Renal cortex interstitium (tissue), 11 donors: ENCODE measurements around the gene SIPA1L3. TPM values are rescaled to one million over a fixed set of nuclear protein-coding genes. Genes with fewer than 3 reads are reported as not detected.

Experiments used
- DNase-seq, 11 donors: peaks; one replicate each; pipeline ENCODE4 v3.0.0-alpha.2; 2013; ENCODE audit warnings: low read depth in 9 of 11, low spot score in 4 of 11; ENCODE audit errors: extremely low read depth in 1 of 11
- polyA plus RNA-seq, 3 donors: library from polyadenylated mRNA; unstranded; fragments of 120-200 nt; gene quantifications; one replicate each; pipeline ENCODE4 v1.2.1, GENCODE V29; 2013; ENCODE audit not compliant: insufficient read length in 3 of 3

Gene SIPA1L3
- polyA plus RNA-seq, 3 donors: 17.8 to 24.8 (median 21.1) TPM

GRCh38 chr19:37987356-37988332, 80.6 kb downstream of the SIPA1L3 start:
- DNase-seq: no peak

GRCh38 chr19:37988758-37989635, 82.0 kb downstream of the SIPA1L3 start:
- DNase-seq: no peak

DNA sequence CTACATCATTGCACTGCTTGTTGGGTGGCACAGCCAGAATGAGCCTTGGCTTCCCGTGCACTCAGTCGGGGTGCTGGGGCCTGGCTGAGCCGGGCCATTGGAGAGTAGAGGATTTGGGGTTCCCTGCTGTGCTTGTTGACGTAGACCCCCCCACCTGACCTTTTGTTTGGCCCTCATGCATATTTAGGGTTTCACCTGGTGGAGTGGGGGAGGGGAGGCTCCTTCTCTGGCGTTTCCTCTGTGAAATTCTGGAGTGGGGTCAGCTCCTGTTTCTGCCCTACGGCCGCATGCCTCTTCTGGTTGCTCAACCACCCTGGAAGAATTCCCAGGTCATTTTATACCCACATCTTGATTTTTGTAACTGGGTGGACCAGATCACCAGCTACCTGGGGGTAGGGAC, 82.8 kb downstream of the SIPA1L3 start:
- DNase-seq: no peak

GRCh38 chr19:37990362-37990761, 83.4 kb downstream of the SIPA1L3 start:
- DNase-seq: no peak

DNA sequence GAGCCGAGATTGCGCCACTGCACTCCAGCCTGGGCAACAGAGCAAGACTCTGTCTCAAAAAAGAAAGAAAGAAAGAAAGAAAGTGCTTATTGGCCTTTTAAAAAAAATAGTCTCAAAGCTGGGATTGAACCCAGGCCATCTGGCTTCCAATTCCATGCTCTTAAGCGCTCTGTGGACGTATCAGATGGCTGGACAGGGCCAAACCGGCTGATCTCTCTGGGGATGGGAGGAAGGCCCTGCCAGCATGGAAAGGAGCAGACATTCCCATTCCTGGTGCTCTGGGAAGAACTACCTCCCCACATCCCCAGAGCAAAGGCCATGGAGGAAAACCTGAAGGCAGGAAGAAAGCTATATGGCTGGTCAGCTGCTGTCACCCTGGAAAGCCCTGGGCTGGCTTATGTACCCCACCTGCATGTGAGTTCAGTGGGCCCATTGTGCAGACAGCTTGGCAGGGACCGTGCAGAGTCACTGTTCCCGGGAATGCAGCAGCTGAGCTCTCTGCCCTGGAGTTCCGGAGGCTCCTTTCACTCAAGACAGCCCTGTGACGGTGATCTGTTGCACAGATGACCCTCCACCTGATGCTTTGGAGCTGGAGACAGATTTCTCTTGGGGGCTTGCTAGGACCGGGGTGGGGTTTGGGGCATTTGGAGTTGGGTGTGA, 84.3 kb downstream of the SIPA1L3 start:
- no peak for DNase-seq

DNA sequence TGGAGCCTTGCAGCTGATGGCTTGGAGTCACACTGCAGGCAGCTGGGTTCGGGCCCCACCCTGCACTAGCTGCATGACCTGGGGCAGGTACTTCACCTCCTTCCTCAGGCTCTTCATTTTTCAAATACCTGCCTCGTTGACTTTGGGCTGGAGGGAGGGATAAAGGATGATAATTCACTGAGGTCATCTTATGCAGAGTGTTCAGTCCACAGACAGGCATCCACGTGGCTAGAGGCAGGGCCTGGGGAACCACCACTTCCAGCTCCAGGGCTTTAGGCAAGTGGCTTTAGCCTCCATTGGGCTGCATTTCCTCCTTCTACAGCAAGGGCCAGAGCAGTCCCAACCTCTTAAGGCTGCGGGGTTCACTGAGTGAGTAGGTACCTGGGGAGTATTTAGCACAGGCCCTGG, 84.8 kb downstream of the SIPA1L3 start:
- DNase-seq: no peak

- no peak for DNase-seq
These were observed 85.8 kb downstream of the SIPA1L3 start for GRCh38 chr19:37992761-37993160.

- no peak for DNase-seq
These were observed 87.8 kb downstream of the SIPA1L3 start for GRCh38 chr19:37994823-37995130.

DNA sequence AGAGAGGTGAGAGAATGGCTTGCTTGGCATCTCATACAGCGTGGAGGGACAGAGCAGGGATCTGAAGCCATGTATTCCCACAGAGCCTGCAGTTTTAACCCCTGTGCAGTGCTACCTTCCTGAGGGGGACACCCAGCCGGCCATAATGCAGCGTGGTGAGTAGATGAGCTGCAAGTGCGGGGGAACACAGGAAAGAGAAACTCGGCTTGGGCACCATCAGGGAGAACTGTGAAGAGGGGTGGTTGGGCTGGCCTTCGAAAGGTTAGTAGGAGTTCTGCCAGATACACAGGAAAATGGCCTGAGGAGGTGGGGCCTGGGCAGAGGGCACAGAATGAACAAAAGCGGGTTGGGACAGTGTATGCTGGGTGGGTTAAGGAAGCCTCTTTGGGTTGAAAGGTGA, 88.3 kb downstream of the SIPA1L3 start:
- DNase-seq: no peak

DNA sequence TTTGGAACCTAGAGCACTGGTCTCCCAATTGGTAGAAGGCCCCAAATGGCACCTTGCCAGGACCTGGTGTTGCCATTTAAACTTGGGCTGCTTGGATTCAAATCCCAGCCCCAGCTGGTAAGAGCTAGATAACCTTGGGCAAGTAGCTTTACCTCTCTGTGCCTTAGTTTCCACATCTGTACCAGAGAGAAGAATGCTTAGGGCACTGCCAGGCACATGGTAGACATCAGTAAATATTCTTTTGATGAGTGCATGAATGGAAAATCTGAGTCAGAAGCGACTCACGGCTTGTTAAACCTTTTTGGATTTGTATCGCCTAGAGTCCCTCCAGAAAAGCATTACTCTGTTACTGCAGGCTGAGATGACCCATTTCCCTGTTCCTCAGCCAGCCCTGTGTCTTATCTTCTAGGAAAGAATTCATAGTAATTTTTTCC, 90.9 kb downstream of the SIPA1L3 start:
- no peak for DNase-seq

GRCh38 chr19:37998801-37999308, 91.8 kb downstream of the SIPA1L3 start:
- DNase-seq: no peak

- DNase-seq: peak in 4 of 11 donors; percentile 36 to 61 (median 49)
These were observed 92.6 kb downstream of the SIPA1L3 start for GRCh38 chr19:37999309-38000213.

DNA sequence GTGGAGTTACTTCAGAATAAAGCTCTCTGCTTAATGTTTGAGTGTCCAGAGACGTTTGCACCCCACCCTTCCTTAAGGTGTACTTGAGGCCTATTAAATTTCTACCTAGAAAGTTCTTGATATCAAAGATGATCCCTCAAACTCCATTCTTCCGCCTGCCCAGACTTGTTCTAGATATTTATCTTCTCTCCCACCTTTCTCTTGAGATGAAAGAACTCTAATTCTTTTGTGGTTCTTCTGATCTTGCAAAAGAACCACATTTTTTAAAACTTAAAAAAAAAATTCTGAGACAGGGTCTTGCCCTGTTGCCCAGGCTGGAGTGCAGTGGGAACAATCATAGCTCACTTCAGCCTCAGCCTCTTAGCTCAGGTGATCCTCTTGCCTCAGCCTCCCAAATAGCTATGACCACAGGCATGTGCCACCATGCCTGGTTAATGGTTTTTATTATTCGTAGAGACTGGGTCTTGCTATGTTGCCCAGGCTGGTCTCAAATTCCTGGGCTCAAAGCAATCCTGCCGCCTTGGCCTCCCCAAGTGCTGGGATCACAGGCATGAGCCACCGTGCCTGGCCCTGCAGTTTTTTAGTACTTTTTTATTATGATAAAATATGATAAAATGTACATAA, 94.3 kb downstream of the SIPA1L3 start:
- DNase-seq: no peak

DNA sequence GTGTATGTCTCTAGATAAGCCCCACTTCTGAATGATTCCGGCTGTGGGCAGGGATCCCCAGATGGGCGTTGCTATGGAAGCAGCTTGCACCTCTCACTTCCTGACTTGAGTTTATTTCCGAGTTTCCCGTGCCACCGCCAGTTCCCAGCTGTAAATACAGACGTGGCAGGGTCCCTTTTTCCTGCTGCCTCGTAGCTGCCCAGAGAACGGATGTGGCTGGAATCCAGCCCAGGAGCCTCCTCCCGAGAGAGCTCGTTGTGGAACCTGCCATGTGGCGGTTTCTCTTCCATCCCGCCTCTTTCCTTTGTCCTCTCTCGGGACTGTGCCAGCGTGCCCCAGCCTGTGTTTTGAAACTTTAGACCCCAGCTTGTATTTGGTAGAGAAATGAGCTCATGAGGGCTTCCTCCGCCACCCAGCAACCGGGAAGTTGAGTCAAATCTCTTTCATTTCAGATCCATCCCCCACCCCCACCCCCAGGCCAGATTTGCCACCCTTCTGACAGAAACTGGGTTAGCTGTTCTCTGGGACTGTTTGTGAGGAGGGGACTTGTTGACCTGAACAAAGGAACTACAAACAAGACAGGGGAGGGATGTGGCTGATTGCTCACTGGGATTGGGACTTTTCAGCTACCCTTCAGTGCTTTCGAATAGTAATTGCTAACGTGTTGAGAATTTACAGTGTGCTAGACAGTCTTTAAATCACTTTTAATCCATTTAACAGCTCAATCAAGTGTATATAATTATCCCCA, 96.6 kb downstream of the SIPA1L3 start:
- DNase-seq: peak in 8 of 11 donors; percentile 59 to 73 (median 64)

DNA sequence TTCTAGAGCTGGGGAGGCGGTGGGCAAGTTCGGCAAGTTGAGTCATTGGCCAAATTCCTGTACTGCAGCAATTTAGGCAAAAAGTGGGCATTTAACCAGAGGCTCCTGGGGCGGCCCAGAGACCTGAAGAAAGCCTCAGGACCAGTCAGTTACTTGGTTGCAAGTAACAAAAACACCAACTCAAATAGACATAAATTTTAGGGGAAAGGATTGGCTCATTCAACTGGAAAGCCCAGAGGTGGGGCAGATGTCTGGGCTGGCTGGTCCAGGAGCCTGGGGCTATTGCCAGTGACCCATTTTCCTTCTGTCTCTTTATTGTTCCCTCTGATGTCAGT, 97.1 kb downstream of the SIPA1L3 start:
- DNase-seq: peak in 1 of 11 donors; percentile 42

- peak in 9 of 11 donors; percentile 84 to 94 (median 85) for DNase-seq
These were observed 97.7 kb downstream of the SIPA1L3 start for GRCh38 chr19:38004521-38005223.

- no peak for DNase-seq
These were observed 98.2 kb downstream of the SIPA1L3 start for GRCh38 chr19:38005224-38005614.
